A172 (cell line): Measurements from ENCODE around the gene AMIGO2. TPM values are rescaled to one million over a fixed set of nuclear protein-coding genes. Genes with fewer than 3 reads are reported as not detected.

Source experiments
- DNase-seq: peaks from one replicate; pipeline ENCODE4 v3.0.0-alpha.2; 2015; ENCODE audit warnings: low spot score
- total RNA-seq: library from RNA; depleted of rRNA; stranded (reverse); fragments of >200 nt; shearing (Covaris generic); gene quantifications from 2 replicates; pipeline ENCODE4 v1.2.3, GENCODE V29; 2014; rRNA removed

AMIGO2 gene
- total RNA-seq, 1 experiment from 2014 or later, result 279 TPM

- DNase-seq, result no peak
Observed at GRCh38 chr12:47033789-47034555, 45.8 kb downstream of the AMIGO2 start.

- DNase-seq, result no peak
Observed at GRCh38 chr12:47033081-47033480, 46.7 kb downstream of the AMIGO2 start.

- no peak for DNase-seq
Observed at GRCh38 chr12:47032644-47033043, 47.1 kb downstream of the AMIGO2 start.

- DNase-seq, result no peak
Observed at GRCh38 chr12:47029903-47030302, 49.9 kb downstream of the AMIGO2 start.

GRCh38 chr12:47028981-47029708, 50.6 kb downstream of the AMIGO2 start:
- DNase-seq, result no peak

GRCh38 chr12:47028186-47028585, 51.6 kb downstream of the AMIGO2 start:
- no peak for DNase-seq

Other genes with a start within 250 kb of the AMIGO2 start
- 0.34 and 0.52 TPM in 2 replicates for gene PCED1B, start 338 bp downstream of the AMIGO2 start, total RNA-seq